HepG2 (cell line): ENCODE measurements around the gene SYT17. TPM values are rescaled to one million over a fixed set of nuclear protein-coding genes. Genes with fewer than 3 reads are reported as not detected.

Source experiments
- CREB1 ChIP-seq, 2 experiments: fragments of 450-650 bp in 1 of 2; IDR thresholded peaks; 2 replicates each; pipeline ENCODE4 v1.6.1; 2016 to 2017; ENCODE audit warnings: control low read depth in 1 of 2, mild to moderate bottlenecking in 1 of 2, missing compliant biosample characterization in 1 of 2, missing genetic modification characterization in 1 of 2
- CREB3 ChIP-seq: sonication (generic); formaldehyde crosslinking; IDR thresholded peaks from 2 replicates; pipeline ENCODE4 v1.5.0; 2020; ENCODE audit warnings: missing genetic modification reagents
- NFYC ChIP-seq: IDR thresholded peaks from 2 replicates; pipeline ENCODE4 v1.6.1; 2016; ENCODE audit warnings: missing genetic modification reagents, missing compliant biosample characterization
- REXO4 ChIP-seq: sonication (generic); formaldehyde crosslinking; IDR thresholded peaks from 2 replicates; pipeline ENCODE4 v1.8.0; 2022; ENCODE audit warnings: missing genetic modification reagents, mild to moderate bottlenecking, borderline replicate concordance
- TP53 ChIP-seq: sonication (generic); formaldehyde crosslinking; conservative IDR thresholded peaks from 2 replicates; pipeline ENCODE4 v1.4.0; 2020; ENCODE audit warnings: missing genetic modification reagents
- ZBTB14 ChIP-seq: sonication (generic); formaldehyde crosslinking; IDR thresholded peaks from 2 replicates; pipeline ENCODE4 v1.4.0; 2020; ENCODE audit warnings: missing genetic modification reagents
- ZFAT ChIP-seq: sonication (generic); formaldehyde crosslinking; conservative IDR thresholded peaks from 2 replicates; pipeline ENCODE4 v1.8.1; 2023; ENCODE audit warnings: missing genetic modification reagents, inconsistent platforms
- ZFP82 ChIP-seq: sonication (generic); formaldehyde crosslinking; IDR thresholded peaks from 2 replicates; pipeline ENCODE4 v1.5.1; 2020; ENCODE audit warnings: mild to moderate bottlenecking, missing genetic modification reagents, borderline replicate concordance
- ZMAT5 ChIP-seq: sonication (generic); formaldehyde crosslinking; IDR thresholded peaks from 2 replicates; pipeline ENCODE4 v1.5.0; 2020; ENCODE audit warnings: mild to moderate bottlenecking, low read depth, missing genetic modification reagents, borderline replicate concordance
- ZNF280B ChIP-seq: sonication (generic); formaldehyde crosslinking; IDR thresholded peaks from 2 replicates; pipeline ENCODE4 v1.5.0; 2020; ENCODE audit warnings: missing genetic modification reagents, mild to moderate bottlenecking, borderline replicate concordance
- ZNF547 ChIP-seq: sonication (generic); formaldehyde crosslinking; IDR thresholded peaks from 2 replicates; pipeline ENCODE4 v1.5.1; 2020; ENCODE audit warnings: mild to moderate bottlenecking, missing genetic modification reagents
- ZNF766 ChIP-seq: sonication (generic); formaldehyde crosslinking; IDR thresholded peaks from 2 replicates; pipeline ENCODE4 v1.5.0; 2020; ENCODE audit warnings: missing genetic modification reagents, borderline replicate concordance
- polyA plus RNA-seq, 8 experiments: library from polyadenylated mRNA; depleted of rRNA in 3 of 8; stranded (reverse) in 7 of 8; unstranded in 1 of 8; fragments of >200 nt; fragmentation: Illumina TruSeq in 4 of 8; extraction: Trizol in 4 of 8; gene quantifications; 2 replicates each; pipeline versions ENCODE4 v1.2.1 to v1.2.3, GENCODE V29; 2011 to 2016; ENCODE audit warnings: low read depth in 4 of 8, missing spikeins in 1 of 8, mixed read lengths in 1 of 8; ENCODE audit not compliant: insufficient read depth in 1 of 8
- total RNA-seq, 5 experiments: library from RNA; depleted of rRNA; stranded (reverse); fragments of >200 nt; fragmentation: Illumina TruSeq; extraction: Trizol; gene quantifications; 2 replicates each; pipeline ENCODE4 v1.2.3, GENCODE V29; 2016; ENCODE audit warnings: low read depth in 1 of 5
- TF ChIP-seq, protein P1 (sequence below), 2 experiments: sonication (generic) in 1 of 2; formaldehyde crosslinking in 1 of 2; IDR thresholded peaks; 2 replicates each; pipeline versions ENCODE4 v1.4.0 to v1.6.1; 2018 to 2020; ENCODE audit warnings: missing genetic modification reagents in 2 of 2, borderline replicate concordance in 1 of 2, low read depth in 1 of 2, mild to moderate bottlenecking in 1 of 2, missing biosample characterization in 1 of 2
- TF ChIP-seq, protein P2 (sequence below): sonication (generic); formaldehyde crosslinking; IDR thresholded peaks from 2 replicates; pipeline ENCODE4 v1.5.0; 2020; ENCODE audit warnings: missing genetic modification reagents, mild to moderate bottlenecking, borderline replicate concordance
- TF ChIP-seq, protein P3 (sequence below): sonication (generic); formaldehyde crosslinking; IDR thresholded peaks from 2 replicates; pipeline ENCODE4 v1.4.0; 2020; ENCODE audit warnings: missing genetic modification reagents
- TF ChIP-seq, protein P4 (sequence below): sonication (generic); formaldehyde crosslinking; IDR thresholded peaks from 2 replicates; pipeline ENCODE4 v1.8.1; 2023; ENCODE audit warnings: missing genetic modification reagents, inconsistent platforms, borderline replicate concordance

SYT17 gene
- total and polyA plus RNA-seq, 2 of the 13 experiments (the other 11 are each of a cell fraction or from before 2014, with no cell fraction given) = 0.44 TPM; not detected in 1

DNA sequence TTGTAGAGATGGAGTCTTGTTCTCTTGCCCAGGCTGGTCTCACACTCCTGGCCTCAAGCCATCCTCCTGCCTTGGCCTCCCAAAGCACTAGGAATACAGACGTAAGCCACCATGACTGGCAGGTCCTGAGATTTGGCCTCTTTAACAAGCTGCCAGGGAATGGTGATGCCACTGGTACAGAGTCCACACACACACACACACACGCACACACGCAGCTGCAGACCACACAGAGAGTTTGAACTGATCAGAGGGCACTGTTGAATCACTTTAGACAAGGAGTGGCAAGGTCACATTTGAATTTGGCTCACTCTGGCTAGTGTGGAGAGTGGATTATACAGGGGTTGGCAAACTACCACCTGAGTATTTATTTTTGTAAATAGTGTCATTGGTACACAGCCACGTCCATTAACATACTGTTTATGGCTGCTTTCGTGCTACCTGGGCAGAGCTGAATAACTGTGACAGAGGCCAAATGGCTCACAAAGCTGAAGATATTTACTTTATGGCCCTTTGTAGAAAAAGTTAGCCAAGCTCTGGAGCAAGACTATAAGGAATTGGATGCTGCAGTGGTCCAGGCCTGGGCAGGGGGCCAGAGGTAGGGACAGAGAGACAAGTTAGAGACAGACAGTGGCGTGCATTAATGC lies 44.4 kb upstream of the SYT17 start (continued):
- TF ChIP-seq ZBTB14 (no peak), TP53 (CRISPR knock-in tag) (no peak), NFYC (CRISPR knock-in tag) (no peak), ZNF547 (peak; percentile 62; the same call in 1 of the 2 replicates), REXO4 (no peak), CREB3 (CRISPR knock-in tag) (no peak), CREB1 (IDR thresholded peaks at IDR 0.05) (peak; percentile 63), CREB1 (CRISPR knock-in tag; IDR thresholded peaks at IDR 0.05) (no peak; the same call in 1 of the 2 replicates), ZMAT5 (CRISPR knock-in tag) (no peak), ZNF766 (CRISPR knock-in tag) (no peak), ZFAT (no peak), ZFP82 (no peak), ZNF280B (no peak)
- TF ChIP-seq, protein P1, sequence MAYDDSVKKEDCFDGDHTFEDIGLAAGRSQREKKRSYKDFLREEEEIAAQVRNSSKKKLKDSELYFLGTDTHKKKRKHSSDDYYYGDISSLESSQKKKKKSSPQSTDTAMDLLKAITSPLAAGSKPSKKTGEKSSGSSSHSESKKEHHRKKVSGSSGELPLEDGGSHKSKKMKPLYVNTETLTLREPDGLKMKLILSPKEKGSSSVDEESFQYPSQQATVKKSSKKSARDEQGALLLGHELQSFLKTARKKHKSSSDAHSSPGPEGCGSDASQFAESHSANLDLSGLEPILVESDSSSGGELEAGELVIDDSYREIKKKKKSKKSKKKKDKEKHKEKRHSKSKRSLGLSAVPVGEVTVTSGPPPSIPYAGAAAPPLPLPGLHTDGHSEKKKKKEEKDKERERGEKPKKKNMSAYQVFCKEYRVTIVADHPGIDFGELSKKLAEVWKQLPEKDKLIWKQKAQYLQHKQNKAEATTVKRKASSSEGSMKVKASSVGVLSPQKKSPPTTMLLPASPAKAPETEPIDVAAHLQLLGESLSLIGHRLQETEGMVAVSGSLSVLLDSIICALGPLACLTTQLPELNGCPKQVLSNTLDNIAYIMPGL (CRISPR knock-in tag; IDR thresholded peaks at IDR 0.05; ENCODE audit: borderline replicate concordance in 1 of 2, low read depth in 1 of 2) = peak; percentile 32 to 49; a peak in 1 of 4 replicates
- TF ChIP-seq, protein P2, sequence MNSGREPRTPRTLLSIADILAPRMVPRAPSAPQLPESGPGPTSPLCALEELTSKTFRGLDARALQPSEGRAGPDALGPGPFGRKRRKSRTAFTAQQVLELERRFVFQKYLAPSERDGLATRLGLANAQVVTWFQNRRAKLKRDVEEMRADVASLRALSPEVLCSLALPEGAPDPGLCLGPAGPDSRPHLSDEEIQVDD = no peak
- TF ChIP-seq, protein P3, sequence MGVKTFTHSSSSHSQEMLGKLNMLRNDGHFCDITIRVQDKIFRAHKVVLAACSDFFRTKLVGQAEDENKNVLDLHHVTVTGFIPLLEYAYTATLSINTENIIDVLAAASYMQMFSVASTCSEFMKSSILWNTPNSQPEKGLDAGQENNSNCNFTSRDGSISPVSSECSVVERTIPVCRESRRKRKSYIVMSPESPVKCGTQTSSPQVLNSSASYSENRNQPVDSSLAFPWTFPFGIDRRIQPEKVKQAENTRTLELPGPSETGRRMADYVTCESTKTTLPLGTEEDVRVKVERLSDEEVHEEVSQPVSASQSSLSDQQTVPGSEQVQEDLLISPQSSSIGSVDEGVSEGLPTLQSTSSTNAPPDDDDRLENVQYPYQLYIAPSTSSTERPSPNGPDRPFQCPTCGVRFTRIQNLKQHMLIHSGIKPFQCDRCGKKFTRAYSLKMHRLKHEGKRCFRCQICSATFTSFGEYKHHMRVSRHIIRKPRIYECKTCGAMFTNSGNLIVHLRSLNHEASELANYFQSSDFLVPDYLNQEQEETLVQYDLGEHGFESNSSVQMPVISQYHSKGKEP = no peak
- TF ChIP-seq, protein P4, sequence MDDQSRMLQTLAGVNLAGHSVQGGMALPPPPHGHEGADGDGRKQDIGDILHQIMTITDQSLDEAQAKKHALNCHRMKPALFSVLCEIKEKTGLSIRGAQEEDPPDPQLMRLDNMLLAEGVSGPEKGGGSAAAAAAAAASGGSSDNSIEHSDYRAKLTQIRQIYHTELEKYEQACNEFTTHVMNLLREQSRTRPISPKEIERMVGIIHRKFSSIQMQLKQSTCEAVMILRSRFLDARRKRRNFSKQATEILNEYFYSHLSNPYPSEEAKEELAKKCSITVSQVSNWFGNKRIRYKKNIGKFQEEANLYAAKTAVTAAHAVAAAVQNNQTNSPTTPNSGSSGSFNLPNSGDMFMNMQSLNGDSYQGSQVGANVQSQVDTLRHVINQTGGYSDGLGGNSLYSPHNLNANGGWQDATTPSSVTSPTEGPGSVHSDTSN (CRISPR knock-in tag) = no peak
